Measurements from ENCODE around the gene MALRD1. TPM values are rescaled to one million over a fixed set of nuclear protein-coding genes. Genes with fewer than 3 reads are reported as not detected.

The MALRD1 gene
- total RNA-seq, 5 donors from 2014 or later (not counting 1 experiment from before 2014, with no cell fraction given) = 0.32 TPM; not detected in 4

GRCh38 chr10:19449860-19450259 is 401.3 kb downstream of the MALRD1 start:
- peaks cover 2 to 14% (median 3%) of the 10 kb centered on the region in 3 donors for H3K9me3 Mint-ChIP-seq
- ChIA-PET CTCF (no interaction called here), POLR2A (no interaction called here)
- ATAC-seq (replicated peaks in 1 of 4) = no peak
- Histone ChIP-seq H3K9me3 (no peaks in the 10 kb centered on the region), H3K27ac (ENCODE audit: low read length) (no peak overlapping the region), H3K27me3 (replicated peaks in 1 of 2; ENCODE audit: control insufficient read depth in 2 of 2, extremely low read depth in 1 of 2, insufficient read depth in 2 of 2, low read length in 1 of 2) (no peaks in the 10 kb centered on the region), H3K4me1 (ENCODE audit: control insufficient read depth in 1 of 2, extremely low read depth in 1 of 2, insufficient read depth in 2 of 2, low read length in 2 of 2) (no peaks in the 10 kb centered on the region), H3K4me3 (ENCODE audit: control insufficient read depth in 1 of 2, extremely low read depth in 1 of 2, low read length in 1 of 2) (no peak overlapping the region), H3K36me3 (ENCODE audit: control insufficient read depth in 2 of 2, extremely low read depth in 1 of 2, insufficient read depth in 1 of 2, low read length in 1 of 2) (no peaks in the 10 kb centered on the region)
- no peaks in the 10 kb centered on the region for H3K4me1 Mint-ChIP-seq
- WGBS (ENCODE audit: insufficient coverage) = 42% methylated on average over 2 of the region's 2 CpGs
- no peaks in the 10 kb centered on the region for H3K27me3 Mint-ChIP-seq
- H3K27ac Mint-ChIP-seq = no peak overlapping the region
- no peaks in the 10 kb centered on the region for H3K36me3 Mint-ChIP-seq
- DNase-seq = no peak
- no peak overlapping the region for H3K4me3 Mint-ChIP-seq

GRCh38 chr10:19451356-19451755 is 402.8 kb downstream of the MALRD1 start:
- no peak overlapping the region for H3K27ac Mint-ChIP-seq
- no peaks in the 10 kb centered on the region for H3K4me1 ChIP-seq (ENCODE audit: control insufficient read depth in 1 of 2, extremely low read depth in 1 of 2, insufficient read depth in 2 of 2, low read length in 2 of 2)
- no peak overlapping the region for H3K4me3 ChIP-seq (ENCODE audit: control insufficient read depth in 1 of 2, extremely low read depth in 1 of 2, low read length in 1 of 2)
- no peaks in the 10 kb centered on the region for H3K27me3 ChIP-seq (replicated peaks in 1 of 2; ENCODE audit: control insufficient read depth in 2 of 2, extremely low read depth in 1 of 2, insufficient read depth in 2 of 2, low read length in 1 of 2)
- POLR2A ChIA-PET = interaction anchor here in 1 of 2 donors (0.6 kb wide), 1 partner anchor 673 kb away, joined by 3 read pairs; no protein-coding TSS in a partner anchor
- H3K36me3 Mint-ChIP-seq = no peaks in the 10 kb centered on the region
- peaks cover 0 to 10% (median 0%) of the 10 kb centered on the region in 3 donors for H3K9me3 Mint-ChIP-seq
- ATAC-seq (replicated peaks in 1 of 4) (no peak), DNase-seq (no peak)
- no peaks in the 10 kb centered on the region for H3K27me3 Mint-ChIP-seq
- no peaks in the 10 kb centered on the region for H3K36me3 ChIP-seq (ENCODE audit: control insufficient read depth in 2 of 2, extremely low read depth in 1 of 2, insufficient read depth in 1 of 2, low read length in 1 of 2)
- CTCF ChIA-PET = interaction anchor here in 1 of 2 donors (0.6 kb wide), 1 partner anchor 1354 kb away, joined by 5 read pairs; no protein-coding TSS in a partner anchor
- no peaks in the 10 kb centered on the region for H3K9me3 ChIP-seq
- no CpG with 5 or more reads among the region's 3 CpGs for WGBS (ENCODE audit: insufficient coverage)
- no peak overlapping the region for H3K4me3 Mint-ChIP-seq
- H3K27ac ChIP-seq (ENCODE audit: low read length) = no peak overlapping the region
- H3K4me1 Mint-ChIP-seq = no peaks in the 10 kb centered on the region

- Histone ChIP-seq H3K4me3 (ENCODE audit: control insufficient read depth in 1 of 2, extremely low read depth in 1 of 2, low read length in 1 of 2) (no peak overlapping the region), H3K4me1 (ENCODE audit: control insufficient read depth in 1 of 2, extremely low read depth in 1 of 2, insufficient read depth in 2 of 2, low read length in 2 of 2) (no peaks in the 10 kb centered on the region), H3K9me3 (no peaks in the 10 kb centered on the region), H3K27me3 (replicated peaks in 1 of 2; ENCODE audit: control insufficient read depth in 2 of 2, extremely low read depth in 1 of 2, insufficient read depth in 2 of 2, low read length in 1 of 2) (no peaks in the 10 kb centered on the region), H3K27ac (ENCODE audit: low read length) (no peak overlapping the region), H3K36me3 (ENCODE audit: control insufficient read depth in 2 of 2, extremely low read depth in 1 of 2, insufficient read depth in 1 of 2, low read length in 1 of 2) (no peaks in the 10 kb centered on the region)
- H3K9me3 Mint-ChIP-seq = peaks cover 0 to 9% (median 0%) of the 10 kb centered on the region in 3 donors
- H3K4me1 Mint-ChIP-seq = no peaks in the 10 kb centered on the region
- no peak for ATAC-seq (replicated peaks in 1 of 4)
- H3K27ac Mint-ChIP-seq = no peak overlapping the region
- CTCF ChIA-PET = interaction anchor here in 1 of 2 donors (0.6 kb wide), 1 partner anchor 1354 kb away, joined by 5 read pairs; no protein-coding TSS in a partner anchor
- POLR2A ChIA-PET = no interaction called here
- H3K4me3 Mint-ChIP-seq = no peak overlapping the region
- no peak for DNase-seq
- no CpG with 5 or more reads among the region's 2 CpGs for WGBS (ENCODE audit: insufficient coverage)
- H3K27me3 Mint-ChIP-seq = no peaks in the 10 kb centered on the region
- no peaks in the 10 kb centered on the region for H3K36me3 Mint-ChIP-seq
Measured at GRCh38 chr10:19451937-19452336, 403.3 kb downstream of the MALRD1 start.

GRCh38 chr10:19453967-19454366 is 405.4 kb downstream of the MALRD1 start:
- ChIA-PET CTCF (interaction anchor here in 1 of 2 donors (0.5 kb wide), 1 partner anchor 139 kb away, joined by 4 read pairs; no protein-coding TSS in a partner anchor), POLR2A (no interaction called here)
- Mint-ChIP-seq H3K27ac (no peak overlapping the region), H3K9me3 (peaks cover 0 to 7% (median 0%) of the 10 kb centered on the region in 3 donors), H3K4me3 (no peak overlapping the region), H3K4me1 (no peaks in the 10 kb centered on the region), H3K27me3 (no peaks in the 10 kb centered on the region), H3K36me3 (no peaks in the 10 kb centered on the region)
- H3K4me3 ChIP-seq (ENCODE audit: control insufficient read depth in 1 of 2, extremely low read depth in 1 of 2, low read length in 1 of 2) = no peak overlapping the region
- no peaks in the 10 kb centered on the region for H3K9me3 ChIP-seq
- no peaks in the 10 kb centered on the region for H3K4me1 ChIP-seq (ENCODE audit: control insufficient read depth in 1 of 2, extremely low read depth in 1 of 2, insufficient read depth in 2 of 2, low read length in 2 of 2)
- ATAC-seq (replicated peaks in 1 of 4) (no peak), DNase-seq (no peak)
- H3K36me3 ChIP-seq (ENCODE audit: control insufficient read depth in 2 of 2, extremely low read depth in 1 of 2, insufficient read depth in 1 of 2, low read length in 1 of 2) = no peaks in the 10 kb centered on the region
- no peak overlapping the region for H3K27ac ChIP-seq (ENCODE audit: low read length)
- no peaks in the 10 kb centered on the region for H3K27me3 ChIP-seq (replicated peaks in 1 of 2; ENCODE audit: control insufficient read depth in 2 of 2, extremely low read depth in 1 of 2, insufficient read depth in 2 of 2, low read length in 1 of 2)

GRCh38 chr10:19461588-19461987 is 413.0 kb downstream of the MALRD1 start:
- 83% methylated on average over 4 of the region's 5 CpGs for WGBS (ENCODE audit: insufficient coverage)
- ATAC-seq (replicated peaks in 1 of 4) = no peak
- Mint-ChIP-seq H3K27me3 (no peaks in the 10 kb centered on the region), H3K4me3 (no peak overlapping the region), H3K36me3 (no peaks in the 10 kb centered on the region), H3K9me3 (peaks cover 4 to 26% (median 19%) of the 10 kb centered on the region in 3 donors), H3K27ac (no peak overlapping the region), H3K4me1 (no peaks in the 10 kb centered on the region)
- POLR2A ChIA-PET = no interaction called here
- Histone ChIP-seq H3K9me3 (no peaks in the 10 kb centered on the region), H3K27me3 (replicated peaks in 1 of 2; ENCODE audit: control insufficient read depth in 2 of 2, extremely low read depth in 1 of 2, insufficient read depth in 2 of 2, low read length in 1 of 2) (no peaks in the 10 kb centered on the region), H3K36me3 (ENCODE audit: control insufficient read depth in 2 of 2, extremely low read depth in 1 of 2, insufficient read depth in 1 of 2, low read length in 1 of 2) (no peaks in the 10 kb centered on the region), H3K4me1 (ENCODE audit: control insufficient read depth in 1 of 2, extremely low read depth in 1 of 2, insufficient read depth in 2 of 2, low read length in 2 of 2) (no peaks in the 10 kb centered on the region), H3K27ac (ENCODE audit: low read length) (no peak overlapping the region), H3K4me3 (ENCODE audit: control insufficient read depth in 1 of 2, extremely low read depth in 1 of 2, low read length in 1 of 2) (no peak overlapping the region)
- CTCF ChIA-PET = no interaction called here
- no peak for DNase-seq

GRCh38 chr10:19466709-19467108 is 418.1 kb downstream of the MALRD1 start:
- POLR2A ChIA-PET = interaction anchor here in 1 of 2 donors (0.6 kb wide), 1 partner anchor 1071 kb away, joined by 4 read pairs; no protein-coding TSS in a partner anchor
- Mint-ChIP-seq H3K9me3 (peaks cover 4 to 24% (median 15%) of the 10 kb centered on the region in 3 donors), H3K27me3 (no peaks in the 10 kb centered on the region), H3K36me3 (no peaks in the 10 kb centered on the region), H3K4me3 (no peak overlapping the region), H3K4me1 (no peaks in the 10 kb centered on the region), H3K27ac (no peak overlapping the region)
- WGBS (ENCODE audit: insufficient coverage) = 87% methylated on average over 3 of the region's 6 CpGs
- DNase-seq = no peak
- H3K4me1 ChIP-seq (ENCODE audit: control insufficient read depth in 1 of 2, extremely low read depth in 1 of 2, insufficient read depth in 2 of 2, low read length in 2 of 2) = no peaks in the 10 kb centered on the region
- H3K9me3 ChIP-seq = no peaks in the 10 kb centered on the region
- CTCF ChIA-PET = no interaction called here
- no peak overlapping the region for H3K4me3 ChIP-seq (ENCODE audit: control insufficient read depth in 1 of 2, extremely low read depth in 1 of 2, low read length in 1 of 2)
- no peak overlapping the region for H3K27ac ChIP-seq (ENCODE audit: low read length)
- no peaks in the 10 kb centered on the region for H3K36me3 ChIP-seq (ENCODE audit: control insufficient read depth in 2 of 2, extremely low read depth in 1 of 2, insufficient read depth in 1 of 2, low read length in 1 of 2)
- no peaks in the 10 kb centered on the region for H3K27me3 ChIP-seq (replicated peaks in 1 of 2; ENCODE audit: control insufficient read depth in 2 of 2, extremely low read depth in 1 of 2, insufficient read depth in 2 of 2, low read length in 1 of 2)
- ATAC-seq (replicated peaks in 1 of 4) = no peak

- POLR2A ChIA-PET = no interaction called here
- Histone ChIP-seq H3K36me3 (ENCODE audit: control insufficient read depth in 2 of 2, extremely low read depth in 1 of 2, insufficient read depth in 1 of 2, low read length in 1 of 2) (no peaks in the 10 kb centered on the region), H3K4me3 (ENCODE audit: control insufficient read depth in 1 of 2, extremely low read depth in 1 of 2, low read length in 1 of 2) (no peak overlapping the region), H3K27me3 (replicated peaks in 1 of 2; ENCODE audit: control insufficient read depth in 2 of 2, extremely low read depth in 1 of 2, insufficient read depth in 2 of 2, low read length in 1 of 2) (no peaks in the 10 kb centered on the region), H3K9me3 (no peaks in the 10 kb centered on the region), H3K27ac (ENCODE audit: low read length) (no peak overlapping the region), H3K4me1 (ENCODE audit: control insufficient read depth in 1 of 2, extremely low read depth in 1 of 2, insufficient read depth in 2 of 2, low read length in 2 of 2) (no peaks in the 10 kb centered on the region)
- no peaks in the 10 kb centered on the region for H3K36me3 Mint-ChIP-seq
- ATAC-seq (replicated peaks in 1 of 4) = no peak
- H3K4me1 Mint-ChIP-seq = no peaks in the 10 kb centered on the region
- no peak for DNase-seq
- no CpG with 5 or more reads among the region's 1 CpG for WGBS (ENCODE audit: insufficient coverage)
- CTCF ChIA-PET = no interaction called here
- H3K4me3 Mint-ChIP-seq = no peak overlapping the region
- no peaks in the 10 kb centered on the region for H3K27me3 Mint-ChIP-seq
- H3K27ac Mint-ChIP-seq = no peak overlapping the region
- peaks cover 8 to 23% (median 12%) of the 10 kb centered on the region in 3 donors for H3K9me3 Mint-ChIP-seq
Measured at GRCh38 chr10:19468413-19468812, 419.8 kb downstream of the MALRD1 start.
